GM12878 (cell line): ENCODE measurements around the gene PRKCQ.

Experiments used
- RAD21 ChIP-seq: IDR thresholded peaks from 2 replicates; pipeline ENCODE4 v1.6.1; 2011; ENCODE audit warnings: mild to moderate bottlenecking, low read depth, low read length, moderate library complexity; ENCODE audit not compliant: insufficient read depth
- SREBF1 ChIP-seq: IDR thresholded peaks from 2 replicates; pipeline ENCODE4 v1.6.1; 2012; ENCODE audit warnings: mild to moderate bottlenecking, low read length

DNA sequence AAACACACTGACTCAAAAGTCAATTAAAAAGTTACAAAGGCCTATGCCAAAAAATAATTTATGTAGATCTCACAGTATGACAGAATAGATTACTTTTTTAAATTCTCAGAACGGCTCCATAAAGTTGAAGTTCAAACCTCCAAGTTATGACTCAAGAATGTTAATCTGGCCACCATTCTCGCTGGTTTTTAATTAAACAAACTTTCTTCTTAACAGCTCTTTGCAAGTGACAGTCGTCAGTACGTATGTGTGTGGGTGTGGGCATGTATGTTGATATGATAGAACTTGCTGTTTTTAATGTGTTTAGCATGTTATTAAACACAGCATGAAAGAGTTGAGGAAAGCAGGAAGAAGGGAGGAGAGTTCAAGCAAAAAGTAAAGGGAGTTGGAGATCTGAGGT is 18.5 kb downstream of the PRKCQ start:
- TF ChIP-seq RAD21 (no peak), SREBF1 (no peak)
